Endodermal cell (in vitro differentiated cells): Measurements from ENCODE around the gene MYL6. TPM values are rescaled to one million over a fixed set of nuclear protein-coding genes. Genes with fewer than 3 reads are reported as not detected.

ENCODE experiments used
- DNase-seq: peaks from one replicate; pipeline ENCODE4 v3.0.0-alpha.2; 2017
- H3K27ac ChIP-seq: 2 replicates; pipeline ENCODE4 v1.5.1; 2013; ENCODE audit warnings: mild to moderate bottlenecking, low read depth, low read length, moderate library complexity
- H3K27me3 ChIP-seq: 2 replicates; pipeline ENCODE4 v1.6.1; 2013; ENCODE audit warnings: mild to moderate bottlenecking, low read length, moderate library complexity; ENCODE audit not compliant: insufficient read depth, control insufficient read depth, poor library complexity, severe bottlenecking
- H3K36me3 ChIP-seq: 2 replicates; pipeline ENCODE4 v1.7.0; 2013; ENCODE audit warnings: mild to moderate bottlenecking, low read length, moderate library complexity; ENCODE audit not compliant: control insufficient read depth, insufficient read depth
- H3K4me1 ChIP-seq: one replicate; pipeline ENCODE4 v1.7.0; 2013; ENCODE audit warnings: low read length; ENCODE audit not compliant: control insufficient read depth, insufficient read depth
- H3K4me3 ChIP-seq: 2 replicates; pipeline ENCODE4 v1.5.1; 2013; ENCODE audit warnings: mild to moderate bottlenecking, low read length, moderate library complexity
- H3K9ac ChIP-seq: 2 replicates; pipeline ENCODE4 v1.6.1; 2013; ENCODE audit warnings: mild to moderate bottlenecking, low read length, moderate library complexity; ENCODE audit not compliant: poor library complexity, severe bottlenecking; ENCODE audit errors: extremely low read depth
- H3K9me3 ChIP-seq: 2 replicates; pipeline ENCODE4 v1.6.1; 2013; ENCODE audit warnings: mild to moderate bottlenecking, low read length, moderate library complexity; ENCODE audit not compliant: control insufficient read depth
- H3K27ac Mint-ChIP-seq: 2 replicates; pipeline ENCODE4 v1.8.0; 2020; ENCODE audit warnings: mixed read lengths
- H3K27me3 Mint-ChIP-seq: 2 replicates; pipeline ENCODE4 v1.8.0; 2021; ENCODE audit warnings: mild to moderate bottlenecking, mixed read lengths; ENCODE audit not compliant: insufficient read depth
- H3K36me3 Mint-ChIP-seq: 2 replicates; pipeline ENCODE4 v1.8.0; 2020; ENCODE audit warnings: low read depth, mixed read lengths
- H3K4me1 Mint-ChIP-seq: 2 replicates; pipeline ENCODE4 v1.8.0; 2020; ENCODE audit warnings: mixed read lengths
- H3K4me3 Mint-ChIP-seq: 2 replicates; pipeline ENCODE4 v1.8.0; 2020; ENCODE audit warnings: mild to moderate bottlenecking, moderate library complexity, mixed read lengths
- H3K9me3 Mint-ChIP-seq: 2 replicates; pipeline ENCODE4 v1.8.0; 2020; ENCODE audit warnings: mild to moderate bottlenecking, mixed read lengths
- WGBS, 2 experiments: methylation state at CpG; one replicate each; pipeline versions ENCODE4 v1.1.5 to v1.1.7; 2013; ENCODE audit warnings: missing lambda C conversion rate in 2 of 2, mixed read lengths in 1 of 2; ENCODE audit not compliant: insufficient coverage in 1 of 2, insufficient read length in 1 of 2; 5-methylcytosine and 5-hydroxymethylcytosine counted together
- total RNA-seq, 2 donors: library from RNA; stranded (reverse); fragmentation: NEBNext Ultra II Directional in 1 of 2; extraction: Animal tissue kit (Norgen Biotek cat#: 25700) in 1 of 2; gene quantifications; 2 replicates in 1 of 2; 3 replicates in 1 of 2; pipeline ENCODE4 v1.2.1, GENCODE V29; 2021
- TF ChIP-seq, protein P1 (sequence below): fragments of 200-600 bp; sonication (generic); conservative IDR thresholded peaks from 2 replicates; pipeline ENCODE4 v1.5.0; 2021; ENCODE audit warnings: antibody characterized with exemption, mild to moderate bottlenecking

Gene MYL6
- total RNA-seq, 2 donors from 2014 or later = 1,640 to 1,647 TPM

DNA sequence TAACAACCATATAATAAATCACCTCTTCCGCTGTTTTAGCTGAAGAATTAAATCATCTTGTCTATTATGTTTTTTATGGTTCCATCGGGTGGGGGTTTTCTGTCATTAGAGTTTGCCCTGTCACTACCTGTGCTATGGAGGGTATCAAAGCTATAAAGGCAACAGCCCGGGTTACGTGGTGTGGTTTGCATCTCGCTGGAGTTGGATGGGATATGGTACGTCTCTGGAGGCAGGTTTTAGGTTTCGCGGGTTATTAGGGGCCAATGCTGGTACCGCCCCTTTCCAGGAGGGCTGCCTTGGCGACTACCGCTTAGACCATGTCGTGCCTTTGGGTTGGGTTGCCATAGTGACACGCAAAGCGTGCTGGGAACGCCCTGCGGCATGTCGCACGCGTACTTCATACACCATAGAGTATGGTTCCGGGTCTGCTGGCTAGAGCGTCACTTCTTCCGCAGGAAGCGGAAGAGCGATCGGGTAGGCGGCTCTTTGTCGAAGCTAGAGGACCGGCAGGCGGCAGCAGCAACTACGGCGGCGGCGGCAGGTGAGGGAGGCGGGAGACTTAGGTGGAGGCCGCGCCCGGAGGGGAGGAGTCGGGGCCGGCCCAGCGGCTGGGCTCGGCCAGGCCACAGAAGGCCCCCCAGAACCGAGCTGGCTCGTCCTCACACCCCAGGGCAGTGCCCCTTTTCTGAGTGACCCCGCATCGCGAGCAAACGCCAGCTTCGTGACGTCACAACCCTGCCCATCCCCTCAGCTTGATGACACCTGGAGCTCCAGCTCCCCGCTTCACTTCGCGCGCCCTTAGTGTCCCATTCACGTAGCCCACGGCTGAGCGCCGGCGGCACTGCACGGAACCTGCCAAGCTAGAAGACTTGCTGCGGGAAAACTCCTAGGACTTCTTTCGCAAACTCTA lies 40.1 kb upstream of the MYL6 start, which contains the start of gene ZC3H10:
Gene ZC3H10, plus strand, starts transcription at position 489 of the 910 bp plus-strand sequence. CDS start 2,297 bp downstream, outside the sequence.
- H3K36me3 Mint-ChIP-seq = peaks cover 41% of the 10 kb centered on the region
- peak within 1 kb of the TSS; percentile 100 for H3K27ac Mint-ChIP-seq
- 1% methylated on average over 36 to 61 of the region's 61 CpGs for WGBS, 2 experiments

DNA sequence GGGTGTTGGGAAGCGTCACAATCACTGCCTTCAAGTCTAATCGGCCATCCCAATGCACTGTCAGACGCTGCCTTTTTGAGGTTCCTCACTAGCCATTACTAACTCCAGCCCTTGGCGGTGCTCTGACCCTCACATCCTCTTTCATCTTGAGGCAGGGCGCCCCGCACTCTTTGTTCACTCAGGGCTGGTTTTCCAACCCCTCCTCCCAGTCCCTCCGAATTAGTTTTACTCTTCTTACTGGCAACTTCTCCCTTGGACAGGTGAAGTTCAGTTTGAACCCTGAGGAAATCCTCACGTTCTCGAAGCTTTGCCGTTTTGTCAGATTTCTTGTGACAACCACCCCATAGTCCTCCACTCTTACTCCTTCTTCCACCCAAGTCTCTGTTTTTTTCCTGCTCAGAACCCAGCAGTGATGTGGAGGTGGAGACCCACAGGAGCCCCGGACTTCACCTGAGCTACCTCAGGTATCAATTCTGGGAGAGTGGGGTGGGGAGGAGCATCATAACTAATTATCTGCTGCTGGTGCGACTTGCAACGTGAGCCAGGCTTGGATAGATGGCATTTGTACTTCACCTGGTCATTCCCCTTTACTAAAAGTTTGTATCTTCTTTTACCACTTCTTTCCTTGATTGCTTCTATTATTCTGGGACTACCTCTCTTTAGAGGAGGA lies 39.3 kb upstream of the MYL6 start:
- Mint-ChIP-seq H3K9me3 (no peaks in the 10 kb centered on the region), H3K4me1 (peaks cover 21% of the 10 kb centered on the region), H3K36me3 (peaks cover 33% of the 10 kb centered on the region), H3K27ac (peak overlapping the region; percentile 100), H3K27me3 (no peaks in the 10 kb centered on the region), H3K4me3 (peak overlapping the region; percentile 96)
- no peaks in the 10 kb centered on the region for H3K9me3 ChIP-seq
- TF ChIP-seq, protein P1, sequence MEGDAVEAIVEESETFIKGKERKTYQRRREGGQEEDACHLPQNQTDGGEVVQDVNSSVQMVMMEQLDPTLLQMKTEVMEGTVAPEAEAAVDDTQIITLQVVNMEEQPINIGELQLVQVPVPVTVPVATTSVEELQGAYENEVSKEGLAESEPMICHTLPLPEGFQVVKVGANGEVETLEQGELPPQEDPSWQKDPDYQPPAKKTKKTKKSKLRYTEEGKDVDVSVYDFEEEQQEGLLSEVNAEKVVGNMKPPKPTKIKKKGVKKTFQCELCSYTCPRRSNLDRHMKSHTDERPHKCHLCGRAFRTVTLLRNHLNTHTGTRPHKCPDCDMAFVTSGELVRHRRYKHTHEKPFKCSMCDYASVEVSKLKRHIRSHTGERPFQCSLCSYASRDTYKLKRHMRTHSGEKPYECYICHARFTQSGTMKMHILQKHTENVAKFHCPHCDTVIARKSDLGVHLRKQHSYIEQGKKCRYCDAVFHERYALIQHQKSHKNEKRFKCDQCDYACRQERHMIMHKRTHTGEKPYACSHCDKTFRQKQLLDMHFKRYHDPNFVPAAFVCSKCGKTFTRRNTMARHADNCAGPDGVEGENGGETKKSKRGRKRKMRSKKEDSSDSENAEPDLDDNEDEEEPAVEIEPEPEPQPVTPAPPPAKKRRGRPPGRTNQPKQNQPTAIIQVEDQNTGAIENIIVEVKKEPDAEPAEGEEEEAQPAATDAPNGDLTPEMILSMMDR = no peak
- peaks cover 25% of the 10 kb centered on the region for H3K36me3 ChIP-seq
- H3K9ac ChIP-seq = peak overlapping the region; percentile 43
- H3K27me3 ChIP-seq = no peaks in the 10 kb centered on the region
- H3K4me1 ChIP-seq = peaks cover 5% of the 10 kb centered on the region
- peak overlapping the region; percentile 93 for H3K4me3 ChIP-seq
- WGBS, 2 experiments = 30 to 39% methylated on average over 10 to 13 of the region's 13 CpGs
- DNase-seq = peak; percentile 59
- H3K27ac ChIP-seq = peak overlapping the region; percentile 71

More for the DNA sequence above, 40.1 kb upstream of the MYL6 start, which contains the start of gene ZC3H10:
- Mint-ChIP-seq H3K4me3 (peak within 1 kb of the TSS; percentile 96), H3K27me3 (no peaks in the 10 kb centered on the region), H3K9me3 (no peaks in the 10 kb centered on the region), H3K4me1 (peaks cover 19% of the 10 kb centered on the region)
- H3K4me3 ChIP-seq = peak within 1 kb of the TSS; percentile 93
- peaks cover 33% of the 10 kb centered on the region for H3K36me3 ChIP-seq
- H3K4me1 ChIP-seq = peaks cover 5% of the 10 kb centered on the region
- H3K9me3 ChIP-seq = no peaks in the 10 kb centered on the region
- no peaks in the 10 kb centered on the region for H3K27me3 ChIP-seq
- peak; percentile 100 for DNase-seq
- peak within 1 kb of the TSS; percentile 97 for H3K9ac ChIP-seq
- TF ChIP-seq, protein P1 = peak; percentile 69
- H3K27ac ChIP-seq = peak within 1 kb of the TSS; percentile 93

DNA sequence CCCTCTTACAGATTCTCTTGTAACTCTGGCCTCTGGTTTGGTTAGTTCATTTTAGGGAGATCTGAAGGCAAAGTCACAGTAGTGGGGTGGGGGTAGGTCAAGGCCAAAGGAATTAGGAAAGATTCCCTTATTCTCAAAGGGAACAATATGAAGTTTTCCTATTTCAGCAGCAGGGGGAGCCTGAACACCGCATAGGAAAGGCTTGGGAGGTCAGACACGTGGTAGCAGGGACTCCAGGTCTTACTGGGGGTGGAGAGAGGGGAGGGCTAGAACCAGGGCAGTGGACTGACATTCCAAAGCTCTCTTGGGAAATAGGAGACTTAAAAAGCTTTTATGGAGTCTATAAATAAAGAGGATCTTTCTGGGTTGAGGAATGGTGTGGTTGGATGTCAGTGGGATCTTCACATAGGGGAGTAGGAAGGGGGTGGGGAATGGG lies 38.8 kb upstream of the MYL6 start:
- Mint-ChIP-seq H3K4me1 (peaks cover 27% of the 10 kb centered on the region), H3K4me3 (peak overlapping the region; percentile 96), H3K27ac (peak overlapping the region; percentile 100), H3K9me3 (no peaks in the 10 kb centered on the region), H3K36me3 (peaks cover 30% of the 10 kb centered on the region), H3K27me3 (no peaks in the 10 kb centered on the region)
- Histone ChIP-seq H3K4me3 (peak overlapping the region; percentile 93), H3K9ac (no peak overlapping the region), H3K27me3 (no peaks in the 10 kb centered on the region), H3K9me3 (no peaks in the 10 kb centered on the region), H3K27ac (no peak overlapping the region), H3K36me3 (peaks cover 20% of the 10 kb centered on the region), H3K4me1 (peaks cover 5% of the 10 kb centered on the region)
- WGBS, 2 experiments = 0% methylated on average over 2 of the region's 2 CpGs; no CpG with 5 or more reads in 1 of the 2 experiments
- TF ChIP-seq, protein P1 = peak; percentile 85
- DNase-seq = peak; percentile 94
